A549 (cell line): ENCODE measurements around the gene MYOM1. TPM values are rescaled to one million over a fixed set of nuclear protein-coding genes. Genes with fewer than 3 reads are reported as not detected.

Experiments
- ATAC-seq, 2 experiments: fragments of 200-7000 bp in 1 of 2; fragments of >200 bp in 1 of 2; cut with Nextera tagmentation in 1 of 2; cut with Tn5 transposase in 1 of 2; 3 replicates each; pipeline versions ENCODE4 v1.8.0 to v1.9.1; 2018 to 2020; ENCODE audit warnings: mild to moderate bottlenecking in 1 of 2, moderate library complexity in 1 of 2
- CTCF ChIA-PET: fragments of 300-600 bp; sonication (Branson Sonifier 250); formaldehyde crosslinking; extraction: SDS; loops from one replicate; lab custom pipeline; 2021; ENCODE audit warnings: antibody characterized with exemption, inconsistent platforms; lab: Yijun Ruan, JAX
- POLR2A ChIA-PET: fragments of 350-600 bp; formaldehyde crosslinking; extraction: SDS; loops from one replicate; lab custom pipeline; 2021; ENCODE audit warnings: antibody characterized with exemption, inconsistent platforms; lab: Yijun Ruan, JAX
- DNase-seq, 2 experiments: peaks; one replicate each; pipeline versions ENCODE4 v3.0.0 to v3.0.0-alpha.2; 2011 to 2016; ENCODE audit warnings: low read depth in 1 of 2, low spot score in 1 of 2
- FAIRE-seq: peaks from 2 replicates; lab custom pipeline; 2011; peaks lifted over from hg19 to GRCh38; lab: Jason Lieb, UNC
- H3K27ac ChIP-seq, 2 experiments: fragments of >200 bp; sonication (Bioruptor Twin); formaldehyde crosslinking; 3 replicates each; pipeline ENCODE4 v1.5.1; 2016 to 2017
- H3K4me1 ChIP-seq: fragments of >200 bp; sonication (Bioruptor Twin); formaldehyde crosslinking; 3 replicates; pipeline ENCODE4 v1.6.1; 2016
- H3K4me2 ChIP-seq: fragments of >200 bp; sonication (Bioruptor Twin); formaldehyde crosslinking; 3 replicates; pipeline ENCODE4 v1.6.1; 2016
- H3K4me3 ChIP-seq: fragments of >200 bp; sonication (Bioruptor Twin); formaldehyde crosslinking; 3 replicates; pipeline ENCODE4 v1.5.1; 2016
- H3K9me3 ChIP-seq: fragments of >200 bp; sonication (Bioruptor Twin); formaldehyde crosslinking; 3 replicates; pipeline ENCODE4 v1.6.1; 2016
- BHLHE40 ChIP-seq: IDR thresholded peaks from 2 replicates; pipeline ENCODE4 v1.6.1; 2012; ENCODE audit warnings: low read depth, low read length, inconsistent platforms
- CEBPB ChIP-seq, 2 experiments: fragments of >200 bp in 1 of 2; sonication (Bioruptor Twin) in 1 of 2; formaldehyde crosslinking in 1 of 2; IDR thresholded peaks; 2 replicates each; pipeline ENCODE4 v1.6.1; 2012 to 2016
- FOSL2 ChIP-seq, 2 experiments: fragments of 450-650 bp in 1 of 2; fragments of >200 bp in 1 of 2; sonication (Bioruptor Twin) in 1 of 2; formaldehyde crosslinking; IDR thresholded peaks; 2 replicates each; pipeline versions ENCODE4 v1.5.0 to v1.6.1; 2016 to 2020; ENCODE audit warnings: mild to moderate bottlenecking in 1 of 2, moderate library complexity in 1 of 2
- GATA3 ChIP-seq: IDR thresholded peaks from 2 replicates; pipeline ENCODE4 v1.6.1; 2012; ENCODE audit warnings: borderline replicate concordance
- HOXA7 ChIP-seq: fragments of 250-450 bp; sonication (Bioruptor Pico); IDR thresholded peaks from 2 replicates; pipeline ENCODE4 v1.5.0; 2020; ENCODE audit warnings: mild to moderate bottlenecking, moderate library complexity
- HOXB5 ChIP-seq: fragments of 250-450 bp; sonication (Bioruptor Pico); IDR thresholded peaks from 2 replicates; pipeline ENCODE4 v1.5.0; 2020; ENCODE audit warnings: mild to moderate bottlenecking, moderate library complexity
- JUN ChIP-seq, 2 experiments: fragments of >200 bp; sonication (Bioruptor Twin); formaldehyde crosslinking; IDR thresholded peaks; 2 replicates in 1 of 2; 3 replicates in 1 of 2; pipeline ENCODE4 v1.6.1; 2016 to 2017
- MAFK ChIP-seq: fragments of 450-650 bp; IDR thresholded peaks from 2 replicates; pipeline ENCODE4 v1.6.1; 2014; ENCODE audit not compliant: partially characterized antibody
- MAZ ChIP-seq: fragments of 150-350 bp; IDR thresholded peaks from 2 replicates; pipeline ENCODE4 v1.6.1; 2014; ENCODE audit warnings: antibody characterized with exemption, low read depth, low read length, borderline replicate concordance
- NPAS2 ChIP-seq: fragments of 250-450 bp; sonication (Bioruptor Pico); IDR thresholded peaks from 2 replicates; pipeline ENCODE4 v1.8.0; 2022; ENCODE audit warnings: mild to moderate bottlenecking, moderate library complexity, borderline replicate concordance
- PBX3 ChIP-seq: IDR thresholded peaks from 2 replicates; pipeline ENCODE4 v1.6.1; 2012
- POLR2A ChIP-seq: IDR thresholded peaks from 2 replicates; pipeline ENCODE4 v1.6.1; 2012; ENCODE audit warnings: mild to moderate bottlenecking, low read length
- POLR2AphosphoS2 ChIP-seq: conservative IDR thresholded peaks from 2 replicates; pipeline ENCODE4 v1.6.1; 2012; ENCODE audit warnings: low read length, improper control_type of control experiment, inconsistent platforms
- RAD21 ChIP-seq, 2 experiments: fragments of >200 bp in 1 of 2; sonication (Bioruptor Twin) in 1 of 2; formaldehyde crosslinking in 1 of 2; IDR thresholded peaks in 1 of 2; conservative IDR thresholded peaks in 1 of 2; 2 replicates in 1 of 2; 3 replicates in 1 of 2; pipeline ENCODE4 v1.6.1; 2012 to 2018; ENCODE audit warnings: inconsistent platforms in 1 of 2
- RARB ChIP-seq: fragments of 250-450 bp; sonication (Bioruptor Pico); IDR thresholded peaks from 2 replicates; pipeline ENCODE4 v1.8.0; 2021; ENCODE audit warnings: mild to moderate bottlenecking, moderate library complexity
- RCOR1 ChIP-seq: fragments of 150-350 bp; IDR thresholded peaks from 2 replicates; pipeline ENCODE4 v1.6.1; 2014; ENCODE audit warnings: antibody characterized with exemption, low read length, low read depth
- RFX5 ChIP-seq: fragments of 450-650 bp; IDR thresholded peaks from 2 replicates; pipeline ENCODE4 v1.7.1; 2014; ENCODE audit warnings: antibody characterized with exemption, mild to moderate bottlenecking, moderate library complexity
- RNF2 ChIP-seq: fragments of 200-600 bp; sonication (generic); IDR thresholded peaks from 2 replicates; pipeline ENCODE4 v1.6.1; 2016; ENCODE audit warnings: low read depth, mild to moderate bottlenecking, antibody characterized with exemption, moderate library complexity, borderline replicate concordance
- TFCP2L1 ChIP-seq: fragments of 250-450 bp; sonication (Bioruptor Pico); IDR thresholded peaks from 2 replicates; pipeline ENCODE4 v1.5.0; 2021; ENCODE audit warnings: mild to moderate bottlenecking
- TP53 ChIP-seq: fragments of 250-450 bp; sonication (Bioruptor Pico); IDR thresholded peaks from 2 replicates; pipeline ENCODE4 v1.5.0; 2021; ENCODE audit warnings: mild to moderate bottlenecking, moderate library complexity
- ZC3H11A ChIP-seq: fragments of 450-650 bp; IDR thresholded peaks from 2 replicates; pipeline ENCODE4 v1.6.1; 2014; ENCODE audit warnings: antibody characterized with exemption, mild to moderate bottlenecking
- ZNF302 ChIP-seq: fragments of 250-450 bp; sonication (Bioruptor Pico); IDR thresholded peaks from 2 replicates; pipeline ENCODE4 v1.9.0; 2021; ENCODE audit warnings: inconsistent platforms, mild to moderate bottlenecking, moderate library complexity
- WGBS: methylation state at CpG from one replicate; pipeline ENCODE4 v1.1.6; 2017; ENCODE audit errors: missing lambda C conversion rate; 5-methylcytosine and 5-hydroxymethylcytosine counted together
- polyA plus RNA-seq, 4 experiments: library from polyadenylated mRNA; depleted of rRNA in 3 of 4; stranded (reverse); fragments of >200 nt; fragmentation: RNase III in 1 of 4; extraction: RNeasy Plus Mini Kit Qiagen cat#74134 plus additional on column Dnase treatment in 1 of 4; gene quantifications; 2 replicates in 3 of 4; 3 replicates in 1 of 4; pipeline ENCODE4 v1.2.3, GENCODE V29; 2011 to 2017
- TF ChIP-seq, protein P1 (sequence below): fragments of >200 bp; sonication (Bioruptor Twin); formaldehyde crosslinking; IDR thresholded peaks from 3 replicates; pipeline ENCODE4 v1.5.1; 2016
- TF ChIP-seq, protein P2 (sequence below): IDR thresholded peaks from 2 replicates; pipeline ENCODE4 v1.6.1; 2012
- TF ChIP-seq, protein P3 (sequence below): IDR thresholded peaks from 2 replicates; pipeline ENCODE4 v1.6.1; 2012; ENCODE audit warnings: low read depth, borderline replicate concordance

The MYOM1 gene
- polyA plus RNA-seq, 2 of the 4 experiments (the other 2 are of a cell fraction): 0.18 to 0.30 TPM

GRCh38 chr18:3211236-3211992 lies 8.4 kb downstream of the MYOM1 start:
- ChIA-PET CTCF (interaction anchor here (1.0 to 1.7 kb wide), 2 partner anchors 60 to 83 kb away, joined by 3 to 7 read pairs; no protein-coding TSS in a partner anchor), POLR2A (no interaction called here)
- no peak for TF ChIP-seq PBX3
- TF ChIP-seq RARB: no peak
- no peak for TF ChIP-seq NPAS2 (CRISPR knock-in tag)
- TF ChIP-seq, protein P1, sequence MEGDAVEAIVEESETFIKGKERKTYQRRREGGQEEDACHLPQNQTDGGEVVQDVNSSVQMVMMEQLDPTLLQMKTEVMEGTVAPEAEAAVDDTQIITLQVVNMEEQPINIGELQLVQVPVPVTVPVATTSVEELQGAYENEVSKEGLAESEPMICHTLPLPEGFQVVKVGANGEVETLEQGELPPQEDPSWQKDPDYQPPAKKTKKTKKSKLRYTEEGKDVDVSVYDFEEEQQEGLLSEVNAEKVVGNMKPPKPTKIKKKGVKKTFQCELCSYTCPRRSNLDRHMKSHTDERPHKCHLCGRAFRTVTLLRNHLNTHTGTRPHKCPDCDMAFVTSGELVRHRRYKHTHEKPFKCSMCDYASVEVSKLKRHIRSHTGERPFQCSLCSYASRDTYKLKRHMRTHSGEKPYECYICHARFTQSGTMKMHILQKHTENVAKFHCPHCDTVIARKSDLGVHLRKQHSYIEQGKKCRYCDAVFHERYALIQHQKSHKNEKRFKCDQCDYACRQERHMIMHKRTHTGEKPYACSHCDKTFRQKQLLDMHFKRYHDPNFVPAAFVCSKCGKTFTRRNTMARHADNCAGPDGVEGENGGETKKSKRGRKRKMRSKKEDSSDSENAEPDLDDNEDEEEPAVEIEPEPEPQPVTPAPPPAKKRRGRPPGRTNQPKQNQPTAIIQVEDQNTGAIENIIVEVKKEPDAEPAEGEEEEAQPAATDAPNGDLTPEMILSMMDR: no peak
- no peak for TF ChIP-seq POLR2A
- no peak for TF ChIP-seq MAFK
- TF ChIP-seq MAZ: no peak
- no peak for TF ChIP-seq TP53 (CRISPR knock-in tag)
- no peak for TF ChIP-seq ZNF302 (CRISPR knock-in tag)
- TF ChIP-seq GATA3: no peak
- no peak for TF ChIP-seq HOXB5 (CRISPR knock-in tag)
- no peak for TF ChIP-seq RFX5
- no peak for TF ChIP-seq CEBPB (IDR thresholded peaks at IDR 0.05)
- TF ChIP-seq JUN (IDR thresholded peaks at IDR 0.05): no peak
- no peak for TF ChIP-seq BHLHE40
- no peak for TF ChIP-seq RAD21 (conservative IDR thresholded peaks at IDR 0.05 in 1 of 2, IDR thresholded peaks at IDR 0.05 in 1 of 2)
- no peak for TF ChIP-seq ZC3H11A
- Histone ChIP-seq H3K4me2 (peak overlapping the region; percentile 40), H3K9me3 (no peaks in the 10 kb centered on the region), H3K4me3 (no peak overlapping the region), H3K27ac (0 out of 6 replicates have a peak overlapping the region, but pooled peaks of 1 of the 2 experiments have one; percentile 49), H3K4me1 (peaks cover 38% of the 10 kb centered on the region)
- ATAC-seq (no peak), DNase-seq (no peak), FAIRE-seq (no peak)
- WGBS: 50% methylated on average over 5 of the region's 5 CpGs

DNA sequence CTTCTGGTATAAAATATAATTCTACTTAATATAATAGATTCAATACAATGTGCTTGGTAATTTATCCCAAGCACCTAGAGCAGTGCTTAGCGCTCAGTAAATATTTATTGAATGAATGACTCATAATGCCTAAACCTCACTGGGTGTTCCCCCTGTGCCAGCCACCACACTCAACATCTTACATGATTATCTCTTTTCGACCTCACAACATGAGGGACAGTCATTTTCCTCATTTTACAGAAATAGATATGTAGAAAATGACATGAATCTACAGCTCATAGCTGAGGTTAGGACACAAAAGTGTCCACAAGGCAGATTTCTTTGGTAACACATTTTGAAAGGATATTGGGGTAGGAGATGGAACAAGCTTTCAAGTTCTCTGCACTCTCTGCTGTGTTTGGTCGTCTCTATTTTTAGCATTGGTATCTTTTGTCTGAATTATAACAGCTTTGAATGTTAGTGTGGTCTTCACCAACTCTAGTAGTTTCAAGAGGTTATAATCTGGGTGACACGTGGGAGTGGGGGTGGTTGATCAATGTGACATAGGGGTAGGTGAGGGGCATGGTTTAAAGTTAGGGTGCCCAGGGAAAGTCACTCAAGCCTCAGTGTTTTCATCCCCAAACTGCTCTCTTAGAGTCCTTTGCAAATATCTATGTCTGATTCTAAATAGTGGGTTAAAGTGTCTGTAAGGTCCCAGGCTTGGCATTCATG lies 9.8 kb downstream of the MYOM1 start:
- 34% methylated on average over 4 of the region's 4 CpGs for WGBS
- peak overlapping the region in 1 of 2 experiments; percentile 11; a peak in 2 of 6 replicates for H3K27ac ChIP-seq
- TF ChIP-seq NPAS2 (CRISPR knock-in tag): no peak
- TF ChIP-seq, protein P2, sequence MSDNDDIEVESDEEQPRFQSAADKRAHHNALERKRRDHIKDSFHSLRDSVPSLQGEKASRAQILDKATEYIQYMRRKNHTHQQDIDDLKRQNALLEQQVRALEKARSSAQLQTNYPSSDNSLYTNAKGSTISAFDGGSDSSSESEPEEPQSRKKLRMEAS: no peak
- TF ChIP-seq, protein P3, sequence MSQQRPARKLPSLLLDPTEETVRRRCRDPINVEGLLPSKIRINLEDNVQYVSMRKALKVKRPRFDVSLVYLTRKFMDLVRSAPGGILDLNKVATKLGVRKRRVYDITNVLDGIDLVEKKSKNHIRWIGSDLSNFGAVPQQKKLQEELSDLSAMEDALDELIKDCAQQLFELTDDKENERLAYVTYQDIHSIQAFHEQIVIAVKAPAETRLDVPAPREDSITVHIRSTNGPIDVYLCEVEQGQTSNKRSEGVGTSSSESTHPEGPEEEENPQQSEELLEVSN: no peak
- no peak for TF ChIP-seq TFCP2L1 (CRISPR knock-in tag)
- TF ChIP-seq RCOR1: no peak
- no peak for TF ChIP-seq BHLHE40
- no peak for TF ChIP-seq POLR2AphosphoS2
- TF ChIP-seq MAFK: peak; percentile 29
- no peak for TF ChIP-seq FOSL2 (IDR thresholded peaks at IDR 0.05)
- TF ChIP-seq FOSL2 (CRISPR knock-in tag; IDR thresholded peaks at IDR 0.05): peak; percentile 20; the same call in 1 of the 2 replicates
- no peak for TF ChIP-seq RNF2
- no peak for TF ChIP-seq RAD21 (conservative IDR thresholded peaks at IDR 0.05 in 1 of 2, IDR thresholded peaks at IDR 0.05 in 1 of 2)
- TF ChIP-seq HOXA7 (CRISPR knock-in tag): no peak
- TF ChIP-seq, all 56 proteins: peak for 2
- DNase-seq (peak in 1 of 2 experiments; percentile 7), ATAC-seq (no peak), FAIRE-seq (no peak)
- Histone ChIP-seq H3K4me1 (peaks cover 38% of the 10 kb centered on the region), H3K4me2 (peak overlapping the region; percentile 31), H3K4me3 (no peak overlapping the region), H3K9me3 (no peaks in the 10 kb centered on the region)
- POLR2A ChIA-PET: no interaction called here
- CTCF ChIA-PET: interaction anchor here (1.7 kb wide), 1 partner anchor 58 kb away, joined by 7 read pairs; no protein-coding TSS in a partner anchor
